IPS-NIHi11 (cell line): ENCODE results near the gene ERRFI1.

ENCODE experiments used
- DNase-seq: peaks from one replicate; pipeline ENCODE4 v3.0.0; 2012; ENCODE audit warnings: mixed read lengths, low spot score

The ERRFI1 gene

GRCh38 chr1:8046391-8046790 lies 20.3 kb upstream of the ERRFI1 start:
- DNase-seq, result no peak

DNA sequence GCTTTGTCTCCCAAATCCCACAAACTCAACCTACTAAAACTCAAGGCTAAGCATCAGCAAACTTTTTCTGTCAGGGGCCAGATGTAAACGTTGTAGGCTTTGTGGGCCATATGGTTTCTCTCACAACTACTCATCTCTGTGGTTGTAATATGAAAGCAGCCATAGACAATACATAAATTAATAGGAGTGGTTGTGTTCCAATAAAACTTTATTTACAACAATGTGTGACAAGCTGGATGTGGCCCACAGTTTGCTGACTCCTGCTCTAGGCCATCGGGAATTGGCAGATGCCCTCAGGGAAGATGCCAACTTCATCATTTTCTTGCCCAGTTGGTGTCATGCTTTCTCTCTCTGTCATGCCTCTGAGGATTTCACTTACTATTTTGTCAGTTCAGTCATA lies 17.5 kb upstream of the ERRFI1 start:
- no peak for DNase-seq

- DNase-seq, result no peak
These were observed 16.0 kb upstream of the ERRFI1 start for GRCh38 chr1:8042134-8042533.

GRCh38 chr1:8040586-8040985 lies 14.5 kb upstream of the ERRFI1 start:
- DNase-seq, result no peak

DNA sequence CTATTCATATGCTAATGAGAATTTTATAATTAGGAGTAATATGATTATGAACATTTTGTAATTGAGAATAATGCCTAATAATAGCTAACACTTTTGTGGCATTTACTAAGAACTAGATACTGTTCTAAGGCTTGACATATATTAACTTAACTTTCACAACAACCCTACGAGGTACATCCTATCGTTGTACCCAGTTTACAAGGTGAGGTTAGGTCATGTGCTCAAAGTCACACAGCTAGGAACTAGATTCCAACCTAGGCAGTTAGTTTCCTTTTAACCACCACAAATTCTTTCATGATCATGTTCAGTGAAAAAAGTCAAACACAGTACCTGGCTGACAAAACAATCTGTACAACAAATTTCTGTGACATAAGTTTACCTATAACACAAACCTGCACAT lies 13.0 kb upstream of the ERRFI1 start:
- DNase-seq, result no peak

- DNase-seq, result no peak
These were observed 9.2 kb upstream of the ERRFI1 start for GRCh38 chr1:8035289-8035688.

GRCh38 chr1:8033322-8033721 lies 7.2 kb upstream of the ERRFI1 start:
- no peak for DNase-seq

DNA sequence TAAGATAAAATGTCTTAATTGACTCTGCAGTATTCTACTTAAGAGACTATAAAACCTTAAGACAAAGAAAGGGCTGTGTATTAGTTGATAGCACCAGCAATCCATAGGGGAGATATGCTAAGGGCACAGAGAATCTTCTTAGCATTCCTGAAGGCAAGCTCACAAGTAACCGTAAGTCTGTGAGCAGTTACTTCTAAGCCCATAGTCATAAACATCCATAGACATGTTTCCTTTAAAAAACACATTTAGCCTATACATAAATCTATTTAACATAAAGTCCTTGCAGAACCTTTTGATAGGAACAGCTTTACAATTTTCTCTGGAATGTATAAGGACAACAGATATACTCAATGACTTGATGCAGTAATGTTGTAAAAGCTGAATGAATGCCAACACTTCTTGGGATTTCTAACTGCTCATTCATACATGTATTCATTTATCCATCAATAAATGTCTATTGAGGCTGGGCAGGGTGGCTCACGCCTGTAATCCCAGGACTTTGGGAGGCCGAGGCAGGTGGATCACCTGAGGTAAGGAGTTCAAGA lies 6.3 kb upstream of the ERRFI1 start:
- no peak for DNase-seq

DNA sequence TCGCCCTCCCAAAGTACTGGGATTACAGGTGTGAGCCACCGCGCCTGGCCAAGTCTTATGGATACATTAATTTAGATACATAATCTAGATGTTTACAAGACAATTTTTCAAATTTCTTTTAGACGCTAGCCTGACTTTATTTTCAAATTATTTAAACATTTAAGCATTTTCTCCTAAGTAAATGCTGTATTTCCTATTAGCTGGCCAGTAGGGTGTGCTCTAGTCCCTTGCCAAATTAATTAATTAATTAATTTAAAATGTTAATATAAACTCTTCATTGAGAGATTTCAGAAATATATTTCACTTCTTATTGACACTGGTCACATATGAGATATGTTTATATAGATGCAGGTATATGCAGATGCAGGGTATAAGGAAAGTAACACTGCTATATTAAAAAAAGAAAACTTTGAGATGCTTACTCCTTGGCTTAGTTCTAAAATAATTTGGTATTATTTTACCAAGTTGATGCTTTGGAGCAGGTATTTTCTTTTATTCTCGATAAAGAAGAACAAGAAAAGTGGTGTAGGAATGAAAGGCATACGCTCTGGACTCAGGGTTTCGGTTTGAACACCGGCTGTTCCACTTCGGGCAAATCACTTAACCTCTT lies 5.2 kb upstream of the ERRFI1 start:
- DNase-seq, result no peak

DNA sequence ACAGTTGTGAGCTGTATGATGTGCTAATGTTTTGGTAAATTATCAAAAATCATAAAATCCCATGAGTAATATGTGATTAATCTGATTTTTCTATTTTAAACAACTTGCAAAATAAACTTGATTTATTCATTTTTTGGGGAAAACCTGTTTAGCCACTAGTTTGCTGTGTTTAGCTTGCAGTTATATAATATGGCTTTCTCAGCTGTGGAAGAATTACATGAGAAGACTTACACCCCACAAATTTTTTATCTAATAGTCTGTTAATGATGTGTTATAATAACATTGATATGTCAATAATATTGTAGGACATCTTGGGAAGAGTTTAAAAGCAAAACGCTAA lies 2.4 kb upstream of the ERRFI1 start:
- no peak for DNase-seq

DNA sequence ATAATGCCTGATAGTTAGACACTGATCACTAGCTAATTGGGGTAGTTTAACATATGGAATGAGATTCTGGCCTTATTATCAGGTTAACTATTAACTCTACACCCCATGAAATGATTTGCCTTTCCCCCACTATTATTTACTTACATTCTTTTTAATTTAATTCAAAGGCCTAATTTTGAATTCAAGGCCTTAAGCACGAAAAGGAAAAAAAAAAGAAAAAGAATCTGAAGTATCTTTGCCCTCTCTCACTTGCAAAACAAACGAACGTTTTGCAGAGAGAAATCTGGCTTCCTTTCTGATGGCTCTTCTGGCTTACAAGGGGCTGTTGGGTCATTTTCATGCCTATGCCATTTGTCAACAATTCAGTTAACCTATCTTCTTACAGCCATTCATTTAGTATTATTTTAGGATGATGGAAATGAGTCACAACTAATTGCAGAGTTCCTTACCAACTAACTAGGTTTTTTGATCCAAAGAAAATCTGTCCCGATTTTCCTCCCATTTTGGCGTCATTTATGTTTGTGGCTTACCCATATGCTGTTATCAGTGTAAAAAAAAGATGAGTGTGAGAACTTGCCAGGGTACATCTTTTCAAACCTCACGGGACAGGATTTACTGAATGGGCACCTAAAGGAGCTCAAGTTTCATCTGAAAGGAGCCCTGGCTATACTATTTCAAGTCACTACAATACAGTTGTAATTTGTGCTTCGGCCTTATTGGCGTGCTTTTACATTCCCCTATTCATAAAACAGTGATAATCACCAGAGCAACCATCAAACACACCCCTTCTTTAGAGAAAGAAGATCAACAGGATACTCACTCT lies 1.9 kb upstream of the ERRFI1 start:
- no peak for DNase-seq

- DNase-seq, result no peak
These were observed 1.1 kb upstream of the ERRFI1 start for GRCh38 chr1:8026976-8027747.

DNA sequence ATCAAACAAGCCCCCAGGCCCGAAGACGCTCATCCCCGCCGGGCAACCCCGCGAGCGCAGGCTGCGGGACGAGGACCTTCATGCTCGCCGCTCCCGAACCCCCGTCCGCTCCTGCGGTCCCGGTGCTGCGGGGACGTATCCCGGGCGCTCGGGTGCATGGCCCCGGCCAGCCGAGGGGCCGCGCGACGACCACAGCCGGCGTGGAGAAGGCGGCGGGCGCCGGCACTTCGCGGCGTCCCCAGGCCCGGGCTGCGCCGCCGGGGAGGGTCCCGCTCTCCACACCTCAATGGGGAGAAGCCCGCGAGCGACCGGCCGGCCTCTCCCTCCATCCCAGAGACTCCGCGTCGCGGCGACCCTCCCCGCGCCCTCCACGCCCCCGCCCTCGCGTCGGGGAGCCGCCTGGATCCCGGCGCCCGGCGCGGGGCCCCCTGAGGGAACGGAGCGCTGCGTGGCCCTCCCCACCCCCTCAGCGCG lies 401 bp downstream of the ERRFI1 start:
- DNase-seq, result no peak

GRCh38 chr1:8025061-8025670 lies 943 bp downstream of the ERRFI1 start:
- DNase-seq, result no peak

GRCh38 chr1:8024329-8024728 lies 1.8 kb downstream of the ERRFI1 start:
- no peak for DNase-seq

DNA sequence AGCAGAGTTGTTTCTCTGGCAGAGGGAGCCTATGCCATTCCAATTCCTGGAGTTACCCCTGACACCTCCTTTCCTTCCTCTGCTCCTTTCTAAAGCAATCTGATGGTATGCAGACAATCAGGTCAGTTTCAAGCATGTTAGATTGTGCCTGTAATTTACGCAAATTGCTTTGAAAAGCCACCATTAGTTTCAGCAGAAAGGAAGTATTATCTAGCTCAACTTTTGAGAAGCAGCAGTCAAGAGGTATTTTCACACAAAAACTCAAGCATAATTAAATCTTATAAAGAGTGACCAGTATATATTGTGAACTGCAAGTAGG lies 2.2 kb downstream of the ERRFI1 start:
- DNase-seq, result no peak

DNA sequence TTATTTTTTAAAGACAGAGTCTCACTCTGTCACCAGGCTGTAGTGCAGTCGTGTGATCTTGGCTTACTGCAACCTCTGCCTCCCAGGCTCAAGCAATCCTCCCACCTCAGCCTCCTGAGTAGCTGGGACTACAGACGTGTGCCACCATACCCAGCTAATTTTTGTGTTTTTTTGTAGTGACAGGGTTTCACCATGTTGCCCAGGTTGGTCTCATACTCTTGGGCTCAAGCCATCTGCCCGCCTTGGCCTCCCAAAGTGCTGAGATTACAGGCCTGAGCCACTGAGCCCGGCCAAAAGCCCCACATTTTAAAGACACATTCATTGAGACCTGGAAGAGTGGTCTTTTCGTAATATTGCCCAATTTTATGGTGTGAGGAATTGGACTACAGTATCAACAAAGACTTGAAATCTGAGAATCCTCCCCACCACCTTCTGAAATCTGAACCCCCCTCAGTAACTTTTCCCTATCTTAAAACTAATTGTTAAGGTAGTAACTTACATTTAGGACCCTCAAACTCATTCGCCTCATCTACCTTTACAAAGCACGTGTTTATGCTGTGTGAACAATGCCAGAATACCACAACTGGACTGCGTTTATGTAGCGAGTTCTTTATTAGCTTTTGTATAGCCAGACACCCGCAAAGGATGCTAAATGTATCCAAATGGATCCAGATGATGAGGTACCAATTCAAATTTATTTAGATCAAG lies 2.7 kb downstream of the ERRFI1 start:
- no peak for DNase-seq

DNA sequence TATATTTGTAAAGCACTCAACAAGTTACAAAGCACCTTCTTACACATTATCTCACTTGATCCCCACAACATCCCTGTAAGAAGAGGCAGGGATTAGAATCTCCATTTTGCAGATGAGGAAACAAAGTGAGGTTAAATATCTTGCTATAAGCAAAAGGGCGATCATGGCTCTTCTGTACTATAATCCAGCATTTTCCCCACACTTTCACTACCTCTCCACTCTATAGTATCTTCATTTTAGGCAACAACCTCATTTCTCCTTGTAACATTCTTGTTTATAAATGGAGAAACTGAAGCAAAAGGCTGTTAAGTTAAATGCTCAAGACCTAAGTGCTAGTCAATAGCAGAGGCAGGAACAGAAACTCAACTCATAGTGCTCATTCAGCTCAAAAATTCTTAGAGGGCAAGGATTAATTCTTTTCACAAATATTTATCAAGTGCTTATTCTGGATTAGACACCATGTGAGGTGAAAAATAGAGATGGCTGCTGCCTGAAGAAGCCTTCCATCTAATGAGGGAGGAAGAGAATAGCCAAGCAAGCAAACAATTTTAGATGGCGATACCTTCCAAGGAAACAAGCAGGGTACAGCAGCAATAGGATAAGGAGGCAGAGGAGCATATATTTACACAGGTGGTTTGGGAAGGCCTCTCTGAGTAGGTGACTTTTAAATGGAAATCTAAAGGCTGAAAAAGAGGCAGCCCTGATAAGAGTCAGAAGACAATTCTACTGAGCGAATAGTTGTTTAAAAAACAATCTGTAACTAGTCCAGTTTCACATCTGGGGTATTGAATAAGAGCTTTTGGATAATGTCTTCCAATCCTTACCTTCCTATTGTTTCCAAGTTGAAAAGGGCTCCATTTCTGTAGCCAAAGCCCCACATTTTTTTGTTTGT lies 3.5 kb downstream of the ERRFI1 start:
- no peak for DNase-seq

GRCh38 chr1:8021676-8022266 lies 4.3 kb downstream of the ERRFI1 start:
- no peak for DNase-seq

DNA sequence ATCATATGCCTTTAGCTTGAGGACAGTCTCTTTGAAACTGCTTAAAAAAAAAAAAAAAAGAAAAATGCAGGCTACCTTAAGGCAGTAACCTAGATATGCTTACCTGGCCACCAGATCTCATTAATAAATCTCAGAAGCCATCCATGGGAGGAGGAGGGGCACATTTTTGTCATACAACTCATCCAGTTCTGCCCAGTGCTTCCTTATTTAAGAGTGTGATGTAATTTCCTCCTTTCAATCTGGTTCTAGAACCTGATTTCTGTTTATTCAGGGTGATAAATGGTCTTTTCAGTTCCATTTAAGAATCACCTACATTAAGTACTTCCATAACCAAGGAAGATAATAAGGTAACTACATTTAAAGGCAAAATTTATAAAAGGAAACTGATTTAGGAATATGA lies 6.1 kb downstream of the ERRFI1 start:
- DNase-seq, result no peak
